ENCODE results near the gene PTPRN2. TPM values are rescaled to one million over a fixed set of nuclear protein-coding genes. Genes with fewer than 3 reads are reported as not detected.

Gene PTPRN2
- total and polyA plus RNA-seq, 2 of the 13 experiments (the other 11 are each of a cell fraction or from before 2014, with no cell fraction given), result 2.5 to 24.2 TPM

DNA sequence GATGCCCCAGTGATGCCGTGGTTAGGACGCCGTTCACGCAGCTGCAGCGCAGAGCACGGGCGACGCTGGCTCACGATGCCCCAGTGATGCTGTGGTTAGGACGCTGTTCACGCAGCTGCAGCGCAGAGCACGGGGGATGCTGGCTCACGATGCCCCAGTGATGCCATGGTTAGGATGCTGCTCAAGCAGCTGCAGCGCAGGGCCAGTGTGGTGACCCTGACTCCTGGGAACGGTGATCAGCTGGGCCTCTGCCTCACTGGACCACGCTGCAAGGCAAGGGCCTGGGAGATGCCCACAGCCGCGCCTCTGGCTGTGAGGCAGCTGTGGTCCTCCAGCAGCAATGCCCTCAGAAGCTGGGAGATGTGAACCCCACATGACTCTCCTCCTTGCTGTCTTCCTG, 970.2 kb downstream of the PTPRN2 start:
- no peak overlapping the region for H3K4me2 ChIP-seq (ENCODE audit: low read depth, low read length)
- no peak for FAIRE-seq
- in situ Hi-C loops (cut with HindIII; ENCODE audit: extremely low pct_ligation_motif_present, low pct_unique_long_range_greater_than_20kb) (no loop called here), intact Hi-C loops (cut with micrococcal nuclease; ENCODE audit: unreplicated experiment) (no loop called here)
- DNase-seq (ENCODE audit: low spot score), result no peak
- H3K79me2 ChIP-seq (ENCODE audit: insufficient read depth, low read length), result no peaks in the 10 kb centered on the region
- ChIA-PET POLR2A (no interaction called here), CTCF (ENCODE audit: low intra/inter-chr PET ratio, low total read pairs) (no interaction called here)
- no peak overlapping the region for H3K27ac ChIP-seq (ENCODE audit: extremely low read length, insufficient read depth, low read length)
- H3K4me3 ChIP-seq (replicated peaks in 1 of 3; ENCODE audit: insufficient read depth in 1 of 3, low read depth in 2 of 3, low read length in 3 of 3), result no peak overlapping the region
- peaks cover 0 to 71% of the 10 kb centered on the region in 2 experiments; a peak in 4 of 5 replicates for H3K27me3 ChIP-seq (ENCODE audit: control insufficient read depth in 1 of 2, insufficient read depth in 2 of 2, low read length in 2 of 2)
- H2AFZ ChIP-seq (ENCODE audit: low read length), result no peak overlapping the region
- H3K9ac ChIP-seq (ENCODE audit: insufficient read depth, low read depth, low read length), result no peak overlapping the region
- BruUV-seq (replicated peaks), result no TSS peak
- WGBS (ENCODE audit: low lambda C conversion rate), result 43% methylated on average over 3 of the region's 19 CpGs
- no peaks in the 10 kb centered on the region for H3K4me1 ChIP-seq (ENCODE audit: insufficient read depth, low read length)
- no peaks in the 10 kb centered on the region for H3K9me3 ChIP-seq (ENCODE audit: low read length)
- ATAC-seq, result no peak
- H3K36me3 ChIP-seq (replicated peaks in 1 of 2; ENCODE audit: control insufficient read depth in 1 of 2, insufficient read depth in 2 of 2, low read length in 2 of 2), result no peaks in the 10 kb centered on the region
- H4K20me1 ChIP-seq (ENCODE audit: insufficient read depth, low read length), result no peaks in the 10 kb centered on the region
- TF ChIP-seq ZNF703 (CRISPR knock-in tag; IDR thresholded peaks at IDR 0.05; ENCODE audit: borderline replicate concordance), result no peak
- TF ChIP-seq ZFP37 (CRISPR knock-in tag; IDR thresholded peaks at IDR 0.05; ENCODE audit: borderline replicate concordance), result no peak
- TF ChIP-seq ZNF207 (IDR thresholded peaks at IDR 0.05; ENCODE audit: borderline replicate concordance), result no peak
- no peak for TF ChIP-seq ZNF766 (CRISPR knock-in tag; IDR thresholded peaks at IDR 0.05; ENCODE audit: borderline replicate concordance)
- TF ChIP-seq, protein P1, sequence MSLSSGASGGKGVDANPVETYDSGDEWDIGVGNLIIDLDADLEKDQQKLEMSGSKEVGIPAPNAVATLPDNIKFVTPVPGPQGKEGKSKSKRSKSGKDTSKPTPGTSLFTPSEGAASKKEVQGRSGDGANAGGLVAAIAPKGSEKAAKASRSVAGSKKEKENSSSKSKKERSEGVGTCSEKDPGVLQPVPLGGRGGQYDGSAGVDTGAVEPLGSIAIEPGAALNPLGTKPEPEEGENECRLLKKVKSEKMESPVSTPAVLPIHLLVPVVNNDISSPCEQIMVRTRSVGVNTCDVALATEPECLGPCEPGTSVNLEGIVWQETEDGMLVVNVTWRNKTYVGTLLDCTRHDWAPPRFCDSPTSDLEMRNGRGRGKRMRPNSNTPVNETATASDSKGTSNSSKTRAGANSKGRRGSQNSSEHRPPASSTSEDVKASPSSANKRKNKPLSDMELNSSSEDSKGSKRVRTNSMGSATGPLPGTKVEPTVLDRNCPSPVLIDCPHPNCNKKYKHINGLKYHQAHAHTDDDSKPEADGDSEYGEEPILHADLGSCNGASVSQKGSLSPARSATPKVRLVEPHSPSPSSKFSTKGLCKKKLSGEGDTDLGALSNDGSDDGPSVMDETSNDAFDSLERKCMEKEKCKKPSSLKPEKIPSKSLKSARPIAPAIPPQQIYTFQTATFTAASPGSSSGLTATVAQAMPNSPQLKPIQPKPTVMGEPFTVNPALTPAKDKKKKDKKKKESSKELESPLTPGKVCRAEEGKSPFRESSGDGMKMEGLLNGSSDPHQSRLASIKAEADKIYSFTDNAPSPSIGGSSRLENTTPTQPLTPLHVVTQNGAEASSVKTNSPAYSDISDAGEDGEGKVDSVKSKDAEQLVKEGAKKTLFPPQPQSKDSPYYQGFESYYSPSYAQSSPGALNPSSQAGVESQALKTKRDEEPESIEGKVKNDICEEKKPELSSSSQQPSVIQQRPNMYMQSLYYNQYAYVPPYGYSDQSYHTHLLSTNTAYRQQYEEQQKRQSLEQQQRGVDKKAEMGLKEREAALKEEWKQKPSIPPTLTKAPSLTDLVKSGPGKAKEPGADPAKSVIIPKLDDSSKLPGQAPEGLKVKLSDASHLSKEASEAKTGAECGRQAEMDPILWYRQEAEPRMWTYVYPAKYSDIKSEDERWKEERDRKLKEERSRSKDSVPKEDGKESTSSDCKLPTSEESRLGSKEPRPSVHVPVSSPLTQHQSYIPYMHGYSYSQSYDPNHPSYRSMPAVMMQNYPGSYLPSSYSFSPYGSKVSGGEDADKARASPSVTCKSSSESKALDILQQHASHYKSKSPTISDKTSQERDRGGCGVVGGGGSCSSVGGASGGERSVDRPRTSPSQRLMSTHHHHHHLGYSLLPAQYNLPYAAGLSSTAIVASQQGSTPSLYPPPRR (CRISPR knock-in tag; IDR thresholded peaks at IDR 0.05; ENCODE audit: borderline replicate concordance), result no peak
- TF ChIP-seq, protein P2, sequence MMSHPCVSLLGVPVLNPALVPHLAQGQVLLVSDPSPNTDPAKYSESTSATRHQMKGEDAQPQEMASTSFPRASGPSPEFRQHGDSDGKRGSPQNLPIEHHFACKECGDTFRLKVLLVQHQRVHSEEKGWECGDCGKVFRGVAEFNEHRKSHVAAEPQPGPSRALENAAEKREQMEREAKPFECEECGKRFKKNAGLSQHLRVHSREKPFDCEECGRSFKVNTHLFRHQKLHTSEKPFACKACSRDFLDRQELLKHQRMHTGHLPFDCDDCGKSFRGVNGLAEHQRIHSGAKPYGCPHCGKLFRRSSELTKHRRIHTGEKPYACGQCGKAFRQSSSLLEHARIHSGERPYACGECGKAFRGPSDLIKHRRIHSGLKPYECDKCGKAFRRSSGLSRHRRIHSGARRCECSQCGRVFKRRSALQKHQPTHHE (CRISPR knock-in tag; IDR thresholded peaks at IDR 0.05; ENCODE audit: borderline replicate concordance), result no peak
- TF ChIP-seq, protein P3, sequence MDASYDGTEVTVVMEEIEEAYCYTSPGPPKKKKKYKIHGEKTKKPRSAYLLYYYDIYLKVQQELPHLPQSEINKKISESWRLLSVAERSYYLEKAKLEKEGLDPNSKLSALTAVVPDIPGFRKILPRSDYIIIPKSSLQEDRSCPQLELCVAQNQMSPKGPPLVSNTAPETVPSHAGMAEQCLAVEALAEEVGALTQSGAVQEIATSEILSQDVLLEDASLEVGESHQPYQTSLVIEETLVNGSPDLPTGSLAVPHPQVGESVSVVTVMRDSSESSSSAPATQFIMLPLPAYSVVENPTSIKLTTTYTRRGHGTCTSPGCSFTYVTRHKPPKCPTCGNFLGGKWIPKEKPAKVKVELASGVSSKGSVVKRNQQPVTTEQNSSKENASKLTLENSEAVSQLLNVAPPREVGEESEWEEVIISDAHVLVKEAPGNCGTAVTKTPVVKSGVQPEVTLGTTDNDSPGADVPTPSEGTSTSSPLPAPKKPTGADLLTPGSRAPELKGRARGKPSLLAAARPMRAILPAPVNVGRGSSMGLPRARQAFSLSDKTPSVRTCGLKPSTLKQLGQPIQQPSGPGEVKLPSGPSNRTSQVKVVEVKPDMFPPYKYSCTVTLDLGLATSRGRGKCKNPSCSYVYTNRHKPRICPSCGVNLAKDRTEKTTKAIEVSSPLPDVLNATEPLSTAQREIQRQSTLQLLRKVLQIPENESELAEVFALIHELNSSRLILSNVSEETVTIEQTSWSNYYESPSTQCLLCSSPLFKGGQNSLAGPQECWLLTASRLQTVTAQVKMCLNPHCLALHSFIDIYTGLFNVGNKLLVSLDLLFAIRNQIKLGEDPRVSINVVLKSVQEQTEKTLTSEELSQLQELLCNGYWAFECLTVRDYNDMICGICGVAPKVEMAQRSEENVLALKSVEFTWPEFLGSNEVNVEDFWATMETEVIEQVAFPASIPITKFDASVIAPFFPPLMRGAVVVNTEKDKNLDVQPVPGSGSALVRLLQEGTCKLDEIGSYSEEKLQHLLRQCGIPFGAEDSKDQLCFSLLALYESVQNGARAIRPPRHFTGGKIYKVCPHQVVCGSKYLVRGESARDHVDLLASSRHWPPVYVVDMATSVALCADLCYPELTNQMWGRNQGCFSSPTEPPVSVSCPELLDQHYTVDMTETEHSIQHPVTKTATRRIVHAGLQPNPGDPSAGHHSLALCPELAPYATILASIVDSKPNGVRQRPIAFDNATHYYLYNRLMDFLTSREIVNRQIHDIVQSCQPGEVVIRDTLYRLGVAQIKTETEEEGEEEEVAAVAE (CRISPR knock-in tag; IDR thresholded peaks at IDR 0.05; ENCODE audit: borderline replicate concordance), result no peak
- no peak for TF ChIP-seq ZNF850 (CRISPR knock-in tag; conservative IDR thresholded peaks at IDR 0.05)
- TF ChIP-seq, protein P4, sequence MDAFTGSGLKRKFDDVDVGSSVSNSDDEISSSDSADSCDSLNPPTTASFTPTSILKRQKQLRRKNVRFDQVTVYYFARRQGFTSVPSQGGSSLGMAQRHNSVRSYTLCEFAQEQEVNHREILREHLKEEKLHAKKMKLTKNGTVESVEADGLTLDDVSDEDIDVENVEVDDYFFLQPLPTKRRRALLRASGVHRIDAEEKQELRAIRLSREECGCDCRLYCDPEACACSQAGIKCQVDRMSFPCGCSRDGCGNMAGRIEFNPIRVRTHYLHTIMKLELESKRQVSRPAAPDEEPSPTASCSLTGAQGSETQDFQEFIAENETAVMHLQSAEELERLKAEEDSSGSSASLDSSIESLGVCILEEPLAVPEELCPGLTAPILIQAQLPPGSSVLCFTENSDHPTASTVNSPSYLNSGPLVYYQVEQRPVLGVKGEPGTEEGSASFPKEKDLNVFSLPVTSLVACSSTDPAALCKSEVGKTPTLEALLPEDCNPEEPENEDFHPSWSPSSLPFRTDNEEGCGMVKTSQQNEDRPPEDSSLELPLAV (CRISPR knock-in tag; conservative IDR thresholded peaks at IDR 0.05; ENCODE audit: low read depth), result no peak
- no peak for TF ChIP-seq ZNF644 (CRISPR knock-in tag; IDR thresholded peaks at IDR 0.05; ENCODE audit: low read depth)
- TF ChIP-seq ELF1 (CRISPR knock-in tag; IDR thresholded peaks at IDR 0.05), result no peak
- TF ChIP-seq ZNF335 (CRISPR knock-in tag; IDR thresholded peaks at IDR 0.05), result no peak
- no peak for TF ChIP-seq ZNF333 (CRISPR knock-in tag; IDR thresholded peaks at IDR 0.05; ENCODE audit: borderline replicate concordance)
